GM18867 (cell line): Measurements from ENCODE around the gene PRND.
"Not testable (repeated sequence)": the region's sequence is repeated elsewhere in the genome, so short reads cannot be mapped to it uniquely, and the experiment has no call there.

ENCODE experiments used
- ATAC-seq: cut with Tn5 transposase; IDR thresholded peaks from one replicate; pipeline ENCODE4 v1.9.1; 2021; ENCODE audit warnings: mild to moderate bottlenecking, moderate library complexity; ENCODE audit not compliant: unreplicated experiment

The PRND gene

DNA sequence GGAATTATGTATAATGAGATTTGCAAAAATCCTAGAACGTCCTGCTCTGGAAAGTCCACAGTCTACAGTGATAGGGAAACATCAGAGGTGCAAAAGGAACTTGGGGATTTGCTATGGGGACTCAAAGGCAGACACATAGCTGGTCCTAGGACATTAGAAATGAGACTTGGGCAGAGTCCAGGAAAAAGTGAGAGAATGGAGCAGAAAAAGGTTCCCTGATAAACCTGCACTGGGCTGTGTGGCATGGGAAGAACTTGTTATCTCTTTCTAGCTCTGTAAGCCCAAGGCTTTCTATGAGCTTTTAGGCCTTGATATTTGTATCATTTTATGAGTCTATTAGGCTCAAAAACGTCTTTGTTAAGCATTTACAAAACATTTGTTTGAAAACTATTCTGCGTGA is 15.2 kb downstream of the PRND start:
- no peak for ATAC-seq

DNA sequence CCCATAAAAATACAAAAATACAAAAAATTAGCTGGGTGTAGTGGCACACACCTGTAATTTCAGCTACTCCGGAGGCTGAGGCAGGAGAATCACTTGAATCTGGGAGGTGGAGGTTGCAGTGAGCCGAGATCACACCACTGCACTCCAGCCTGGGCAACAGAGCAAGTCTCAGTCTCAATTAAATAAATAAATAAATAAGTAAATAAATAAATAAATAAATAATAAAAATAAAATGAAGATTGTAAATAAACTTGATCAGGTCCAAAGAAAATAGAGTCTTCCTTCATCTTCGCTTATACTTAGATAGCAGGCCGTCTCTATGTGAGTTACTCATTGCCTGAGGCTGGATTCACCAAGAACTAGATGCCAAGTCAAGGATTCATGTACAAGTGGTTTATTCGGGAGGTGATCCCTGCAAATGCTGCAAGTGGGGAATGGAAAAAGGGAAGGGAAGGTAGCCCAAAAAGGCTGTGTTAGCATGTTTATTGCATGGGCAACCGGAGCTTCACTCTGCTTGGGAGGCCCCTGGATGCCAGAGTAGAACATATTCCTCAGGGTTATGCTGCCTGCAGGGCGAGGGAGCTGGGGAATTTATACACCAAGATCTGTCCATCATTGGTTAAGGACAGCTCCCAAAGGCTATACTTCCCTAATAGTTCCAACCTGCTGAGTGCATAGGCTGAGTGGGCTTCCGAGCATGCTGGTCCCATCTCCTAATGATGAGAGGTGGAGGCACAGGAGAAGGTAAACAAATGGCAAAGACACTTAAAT is 16.3 kb downstream of the PRND start:
- no peak for ATAC-seq

DNA sequence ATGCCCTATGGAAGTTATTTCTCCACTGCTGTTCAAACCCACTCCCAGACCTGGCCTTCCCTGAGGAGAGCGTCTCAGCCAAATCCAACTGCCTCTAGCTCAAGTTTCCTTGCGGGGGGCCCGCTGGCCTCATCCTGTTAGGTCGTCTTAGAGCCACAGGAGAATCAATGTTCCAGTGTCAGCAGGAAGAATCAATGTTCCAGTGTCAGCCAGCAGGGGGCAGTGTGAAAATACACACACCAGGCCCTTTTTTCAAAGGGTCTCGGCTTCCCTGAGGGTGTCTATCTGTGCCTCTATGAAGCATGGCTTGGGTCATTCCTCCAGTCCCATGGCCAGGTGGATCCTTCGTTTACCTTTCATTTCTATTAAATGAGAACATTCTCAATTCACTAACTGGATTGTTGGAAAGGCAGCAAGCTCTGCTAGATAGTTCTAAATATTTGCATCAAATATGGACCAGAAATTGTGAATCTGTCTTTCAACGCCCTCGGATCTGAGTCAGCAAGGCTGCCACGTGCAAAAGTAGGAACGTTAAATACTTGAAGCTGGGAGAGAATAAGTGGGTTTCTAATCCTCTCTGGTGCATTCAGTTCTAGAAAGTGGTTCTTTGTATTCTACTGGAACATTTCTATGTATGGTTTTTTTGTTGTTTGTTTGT is 19.2 kb downstream of the PRND start:
- ATAC-seq, result no peak

DNA sequence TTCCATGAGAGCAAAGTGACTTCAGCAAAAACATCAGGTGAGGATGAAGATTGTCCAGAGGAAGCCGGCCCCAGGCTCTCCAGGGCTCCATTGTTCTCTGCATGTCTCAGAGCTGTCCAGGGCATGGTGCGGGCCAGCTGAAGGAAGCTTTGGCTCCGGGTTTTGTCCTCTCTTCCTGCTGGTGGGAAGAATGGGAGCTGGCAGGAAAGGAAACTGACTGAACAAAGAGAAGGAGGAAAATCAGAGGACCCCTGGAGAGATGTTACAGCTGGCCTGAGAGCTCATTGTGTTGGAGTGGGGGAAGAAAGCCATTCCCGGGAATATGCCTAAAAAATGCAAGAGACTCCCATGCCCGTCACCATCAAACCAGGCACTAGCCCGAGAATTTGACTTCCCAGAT is 27.1 kb downstream of the PRND start:
- no peak for ATAC-seq

DNA sequence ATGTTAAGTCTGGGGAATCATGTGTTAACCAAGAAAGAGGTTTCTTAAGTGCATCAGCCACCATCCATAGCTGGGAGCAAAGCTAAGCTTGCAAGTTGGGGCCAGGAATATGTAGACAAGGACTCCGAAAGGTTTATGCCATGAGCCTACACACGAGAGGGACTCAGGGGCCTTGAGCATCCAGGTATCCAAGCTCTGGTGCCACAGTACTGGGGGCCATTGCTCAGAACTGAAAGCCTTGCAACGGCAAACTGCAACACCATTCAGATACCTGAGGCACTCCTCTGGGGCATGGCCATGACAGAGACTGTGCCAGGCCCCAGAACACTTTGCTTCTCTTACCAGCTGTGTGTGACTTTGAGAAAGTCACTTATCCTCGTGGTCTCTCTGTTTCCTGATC is 27.6 kb downstream of the PRND start:
- ATAC-seq, result no peak

DNA sequence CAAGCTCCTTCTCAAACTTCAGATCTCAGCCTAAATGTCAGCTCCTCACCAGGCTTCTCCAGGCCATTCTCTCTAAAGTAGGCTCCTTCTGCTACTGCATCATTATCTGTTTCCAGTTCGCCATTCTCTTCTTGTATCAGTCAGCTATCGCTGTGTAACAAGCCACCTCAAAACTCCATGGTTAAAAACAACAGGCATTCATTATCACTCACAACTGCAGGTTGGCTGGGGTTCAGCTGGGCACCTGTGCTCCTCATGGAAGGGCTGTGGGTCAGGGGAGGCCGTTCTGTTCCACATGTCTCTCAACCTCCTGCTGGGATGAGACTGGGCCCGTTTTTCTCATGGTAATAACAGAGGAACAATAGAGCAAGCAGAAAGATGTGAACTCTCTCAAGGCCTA is 28.7 kb downstream of the PRND start:
- ATAC-seq, result no peak

DNA sequence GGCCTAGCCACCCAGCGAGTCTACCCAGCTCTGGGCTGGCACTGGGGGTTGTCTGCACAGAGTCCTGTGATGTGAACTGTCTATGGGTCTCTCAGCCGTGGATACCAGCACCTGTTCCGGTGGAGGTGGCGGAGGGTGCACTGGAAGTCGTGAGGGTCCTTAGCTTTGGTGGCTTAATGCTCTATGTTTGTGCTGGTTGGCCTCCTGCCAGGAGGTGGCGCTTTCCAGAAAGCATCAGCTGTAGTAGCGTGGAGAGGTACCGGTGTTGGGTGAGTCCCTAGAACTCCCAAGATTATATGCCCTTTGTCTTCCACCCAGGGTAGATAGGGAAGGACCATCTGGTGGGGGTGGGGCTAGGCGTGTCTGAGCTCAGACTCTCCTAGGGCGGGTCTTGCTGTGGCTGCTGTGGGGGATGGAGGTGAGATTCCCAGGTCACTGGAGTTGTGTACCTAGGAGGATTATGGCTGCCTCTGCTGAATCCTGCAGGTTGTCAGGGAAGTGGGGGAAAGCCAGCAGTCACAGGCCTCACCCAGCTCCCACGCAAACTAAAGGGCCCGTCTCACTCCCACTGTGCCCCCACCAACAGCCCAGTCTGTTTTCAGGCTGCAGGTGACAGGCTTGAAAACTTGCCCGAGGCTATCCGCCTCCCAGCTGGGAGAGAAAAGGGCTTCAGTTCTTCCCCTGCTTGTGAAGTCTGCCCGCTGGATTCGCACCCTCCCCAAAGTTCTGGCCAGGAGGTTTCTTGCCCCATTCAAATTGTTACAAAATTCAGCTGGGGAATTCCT is 37.6 kb downstream of the PRND start:
- not testable (repeated sequence) for ATAC-seq

DNA sequence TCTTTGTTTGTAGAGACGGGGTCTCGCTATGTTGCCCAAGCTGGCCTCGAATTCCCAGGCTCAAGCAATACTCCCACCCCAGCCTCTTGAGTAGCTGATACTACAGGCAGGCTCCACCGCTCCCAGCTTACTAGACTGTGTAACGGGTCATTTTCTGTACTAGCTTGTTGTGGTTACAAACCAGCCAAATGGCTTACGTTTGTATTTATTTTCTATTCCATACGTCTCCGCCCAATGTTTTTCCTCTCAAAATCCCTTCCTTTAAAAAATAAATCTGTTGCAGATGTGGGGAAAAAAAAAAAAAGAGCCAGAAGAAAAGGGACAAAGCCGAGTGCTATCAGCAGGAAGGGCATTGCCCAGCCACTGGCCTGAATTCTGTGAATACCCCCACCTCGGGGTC is 41.6 kb downstream of the PRND start:
- no peak for ATAC-seq

DNA sequence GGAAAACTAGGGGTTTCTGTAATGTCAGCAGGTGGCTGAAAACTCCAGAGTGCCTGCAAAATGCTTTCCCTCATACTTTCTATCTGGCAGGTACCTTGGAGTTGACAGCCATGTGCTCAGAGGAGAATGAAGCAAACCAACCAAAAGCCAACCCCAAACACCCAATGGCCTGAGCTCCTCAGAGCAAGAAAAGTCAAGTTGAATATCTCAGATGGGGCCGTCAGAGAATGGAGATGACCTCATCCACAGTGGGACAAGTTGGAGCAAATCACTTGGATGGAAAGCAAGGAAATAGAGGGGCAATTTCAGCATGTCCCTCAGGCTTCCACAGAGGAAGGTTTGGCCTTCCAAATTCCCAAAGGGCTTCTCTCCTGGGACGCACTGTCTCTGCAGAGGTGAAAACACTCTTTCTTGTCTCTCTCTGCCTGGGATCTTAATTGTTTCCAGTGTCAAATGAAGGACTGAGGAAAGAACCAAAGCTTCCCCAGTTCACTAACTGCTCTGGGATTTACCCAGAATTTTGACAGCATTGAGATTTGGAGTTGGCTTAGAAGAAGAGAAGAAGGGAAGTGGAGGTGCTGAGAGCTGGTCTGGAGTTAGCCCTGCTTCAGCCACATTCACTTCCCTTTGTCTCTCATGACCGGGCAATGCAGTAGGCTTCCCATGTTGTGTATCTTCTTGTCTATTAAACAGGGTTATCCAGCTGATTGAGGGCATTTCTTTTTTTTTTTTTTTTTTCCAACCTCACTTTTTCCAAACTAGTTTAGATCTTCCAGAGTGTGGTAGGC is 42.2 kb downstream of the PRND start:
- no peak for ATAC-seq

DNA sequence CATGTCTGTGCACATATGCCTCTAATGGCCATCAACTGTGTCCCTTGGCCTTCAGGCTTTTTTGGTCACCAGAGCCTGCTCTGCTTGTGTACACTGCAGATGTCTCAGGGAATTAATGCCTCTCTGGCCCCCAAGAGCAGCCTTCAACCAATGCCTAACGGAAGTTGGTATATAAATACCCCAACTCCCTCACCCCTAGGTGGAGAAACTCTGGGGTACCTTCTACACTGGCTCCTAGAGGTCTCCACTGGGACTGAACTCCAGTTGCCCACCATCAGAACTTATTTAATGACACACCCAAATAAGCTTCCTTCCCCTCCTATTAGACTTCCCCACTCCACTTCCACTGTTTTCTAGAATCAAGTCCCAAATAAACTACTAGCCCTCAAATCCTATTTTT is 43.1 kb downstream of the PRND start:
- no peak for ATAC-seq

DNA sequence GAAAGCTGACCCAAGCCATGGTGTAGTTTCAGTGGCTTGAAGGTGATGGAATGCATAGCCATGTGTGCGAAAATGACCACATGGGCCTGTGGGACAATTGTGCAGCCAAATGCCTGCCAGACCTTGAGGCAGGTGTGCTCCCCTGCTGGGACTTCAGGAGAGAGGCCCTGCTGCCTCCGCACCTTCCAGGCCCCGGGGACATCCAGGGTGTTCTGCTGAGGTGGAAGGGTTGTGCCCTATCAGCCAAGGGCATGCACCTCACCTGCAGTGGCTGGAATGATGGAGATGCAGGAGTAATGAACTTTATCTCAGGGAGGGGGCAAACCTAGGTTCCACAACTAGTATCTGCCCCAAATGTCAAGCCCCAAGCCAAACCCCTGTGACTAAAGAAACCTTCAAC is 44.0 kb downstream of the PRND start:
- ATAC-seq, result no peak

DNA sequence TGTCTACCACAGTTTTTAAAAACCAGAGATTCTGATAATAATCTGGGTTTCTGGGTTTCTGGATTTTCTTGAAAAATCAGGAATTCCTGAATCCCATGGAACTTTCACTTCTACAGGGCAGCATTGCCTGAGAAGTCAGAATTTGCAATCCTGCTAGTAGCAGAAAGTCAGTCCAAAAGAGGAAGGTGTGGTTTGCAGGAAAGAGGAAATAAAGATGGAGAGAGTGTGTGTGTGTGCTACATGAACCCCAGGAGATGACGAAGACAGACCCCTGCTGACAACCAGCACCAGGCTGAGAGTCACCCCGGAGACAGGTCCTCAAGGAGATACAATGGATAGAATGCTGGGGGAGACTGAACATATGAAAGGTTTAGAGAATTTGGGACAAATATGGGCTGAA is 44.9 kb downstream of the PRND start:
- ATAC-seq, result no peak

DNA sequence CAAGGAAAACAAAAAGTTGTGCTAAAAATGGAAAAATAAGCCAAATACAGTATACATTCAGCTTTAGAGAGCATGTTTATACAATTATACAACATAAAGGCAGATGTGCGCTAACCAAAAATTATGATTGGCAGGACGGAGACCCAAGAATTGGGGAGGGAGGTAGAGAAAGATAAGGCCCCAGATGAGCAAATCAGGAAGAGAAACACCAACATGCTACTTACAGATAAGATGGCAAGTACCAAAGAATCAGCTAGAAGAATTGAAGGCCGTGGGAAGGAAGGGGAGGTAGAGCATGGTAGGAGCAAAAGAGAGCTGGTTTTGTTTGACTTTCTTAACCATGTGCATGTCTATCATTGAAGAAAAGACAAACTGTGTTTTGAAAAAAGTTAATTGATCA is 45.4 kb downstream of the PRND start:
- no peak for ATAC-seq

DNA sequence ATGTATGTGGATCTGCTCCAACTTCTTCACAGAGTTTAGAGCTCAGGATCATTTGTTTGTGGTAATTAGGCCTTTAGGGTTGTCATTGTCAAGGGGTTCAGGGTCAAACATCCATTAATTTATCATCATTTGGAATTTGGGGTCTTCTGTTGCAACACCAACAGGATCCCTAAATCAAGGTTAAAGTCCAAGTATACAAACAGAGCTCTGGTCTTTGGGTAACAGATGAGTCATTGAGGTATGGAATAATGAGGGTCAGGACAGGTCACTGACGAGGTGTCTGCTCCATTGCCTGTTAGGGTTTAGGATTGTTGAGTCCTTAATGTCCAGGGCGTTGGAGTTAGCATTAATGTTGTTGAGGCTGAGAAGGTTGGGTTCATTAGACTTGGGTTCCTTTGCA is 47.6 kb downstream of the PRND start:
- no peak for ATAC-seq

DNA sequence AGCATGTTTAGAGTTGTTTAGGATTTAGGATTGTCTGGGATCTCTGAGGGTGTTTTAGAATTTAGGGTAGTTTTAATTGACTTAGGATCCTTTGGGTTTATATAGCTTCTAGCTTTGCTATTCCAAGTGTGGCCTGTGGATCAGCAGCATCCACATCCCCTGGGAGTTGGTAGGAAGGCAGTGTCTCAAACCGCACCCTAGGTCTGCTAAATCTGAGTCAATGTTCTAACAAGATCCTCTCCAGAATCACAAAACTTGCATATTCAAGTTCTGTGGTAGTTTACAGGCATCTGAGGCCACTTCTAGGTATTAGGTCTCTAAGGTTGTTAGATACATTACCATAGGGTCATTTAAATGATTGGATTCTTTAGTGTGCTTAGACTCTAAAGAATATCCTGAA is 48.3 kb downstream of the PRND start:
- ATAC-seq, result no peak

DNA sequence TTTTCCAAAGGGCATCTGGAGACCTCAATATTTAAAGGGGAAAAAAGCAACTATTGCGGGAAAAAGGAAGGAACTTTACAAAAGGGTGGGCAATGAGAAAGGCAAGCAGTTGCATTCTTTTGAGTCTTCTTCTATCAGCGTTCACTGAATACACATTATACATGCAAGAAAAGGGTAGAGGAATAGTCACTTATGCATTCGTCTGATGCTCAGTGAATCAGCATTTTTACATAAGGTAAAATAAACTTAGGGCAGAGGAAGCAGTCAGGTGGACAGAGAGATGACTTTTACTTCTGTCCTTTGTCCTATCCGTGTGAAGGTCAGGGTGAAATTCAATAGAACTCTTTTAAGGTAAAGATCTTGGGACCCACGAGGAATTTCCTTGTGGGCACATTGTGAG is 49.3 kb downstream of the PRND start:
- ATAC-seq, result no peak

DNA sequence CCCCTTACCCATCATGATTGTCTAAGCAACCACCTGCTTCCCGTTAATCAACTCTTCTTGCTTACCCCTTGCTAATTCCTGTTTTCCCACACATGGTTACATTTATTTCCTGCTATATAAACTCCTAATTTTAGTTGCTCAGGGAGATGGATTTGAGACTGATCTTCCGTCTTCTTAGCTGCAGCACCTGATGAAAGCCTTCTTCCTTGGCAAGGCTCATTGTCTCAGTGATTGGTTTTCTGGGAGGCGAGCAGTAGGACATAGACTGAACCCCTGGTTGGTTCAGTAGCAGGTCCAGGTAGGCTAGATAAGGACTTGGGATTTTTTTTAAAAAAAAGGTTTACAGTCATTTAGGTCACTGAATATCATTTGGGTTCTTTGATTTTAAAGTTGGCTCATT is 50.4 kb downstream of the PRND start:
- ATAC-seq, result no peak

DNA sequence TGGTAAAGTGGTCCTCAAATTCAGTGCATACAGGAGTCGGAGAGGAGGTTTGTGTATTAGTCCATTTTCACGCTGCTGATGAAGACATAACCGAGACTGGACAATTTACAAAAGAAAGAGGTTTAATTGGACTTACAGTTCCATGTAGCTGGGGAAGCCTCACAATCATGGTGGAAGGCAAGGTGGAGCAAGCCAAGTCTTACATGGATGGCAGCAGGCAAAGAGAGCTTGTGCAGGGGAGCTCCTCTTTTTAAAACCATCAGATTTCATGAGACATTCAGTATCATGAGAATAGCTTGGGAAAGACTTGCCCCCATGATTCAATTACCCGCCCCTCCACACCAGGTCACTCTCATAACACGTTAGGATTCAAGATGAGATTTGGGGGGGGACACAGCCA is 51.3 kb downstream of the PRND start:
- ATAC-seq, result not testable (repeated sequence)

DNA sequence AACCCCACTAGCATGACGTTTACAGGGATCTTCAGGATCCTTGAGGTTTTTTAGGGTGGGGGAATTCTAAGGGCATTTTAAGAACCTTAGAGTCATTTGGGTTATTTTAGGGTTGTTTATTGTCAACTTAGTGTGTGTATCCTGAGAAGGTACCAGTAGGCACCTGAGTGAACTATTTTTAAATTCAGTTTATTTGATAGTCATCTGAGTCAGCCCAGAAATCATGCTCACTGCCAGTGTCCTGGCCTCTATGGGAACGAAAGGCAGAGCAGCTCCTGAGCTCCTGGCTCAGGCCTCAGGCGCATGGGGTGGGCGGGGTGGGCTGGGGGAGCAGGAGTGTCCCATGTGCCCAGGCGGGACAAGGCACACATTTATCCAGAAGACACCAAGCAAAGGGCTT is 52.0 kb downstream of the PRND start:
- no peak for ATAC-seq

DNA sequence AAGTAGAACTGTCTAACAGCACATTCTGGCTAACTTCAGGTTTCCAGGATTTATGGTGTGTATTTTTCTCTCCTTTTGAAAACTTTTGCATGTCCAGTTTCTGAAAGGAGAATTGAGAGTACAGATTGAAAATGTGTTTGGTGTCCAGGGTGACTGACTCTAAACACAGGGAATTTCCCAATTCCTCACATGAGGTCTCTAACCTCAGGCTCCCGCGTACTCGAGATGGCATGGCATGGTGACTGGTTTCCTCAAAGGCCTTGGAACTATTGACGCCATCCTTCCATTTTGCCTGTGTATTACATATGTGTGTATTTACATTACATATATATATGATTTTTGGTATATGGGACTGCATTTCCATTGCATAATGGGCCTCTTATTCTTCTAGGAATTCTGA is 52.5 kb downstream of the PRND start:
- no peak for ATAC-seq
